GM12864 (cell line): ENCODE measurements around the gene HASPIN.
"Not testable (repeated sequence)": the region's sequence is repeated elsewhere in the genome, so short reads cannot be mapped to it uniquely, and the experiment has no call there.

Experiments used
- DNase-seq: peaks from one replicate; pipeline ENCODE4 v3.0.0-alpha.2; 2011; ENCODE audit warnings: low read depth
- H3K4me3 ChIP-seq: 2 replicates; pipeline ENCODE4 v1.5.1; 2011; ENCODE audit warnings: mild to moderate bottlenecking, low read depth, low read length, control low read depth
- TF ChIP-seq, protein P1 (sequence below): IDR thresholded peaks from 2 replicates; pipeline ENCODE4 v1.5.1; 2011; ENCODE audit warnings: low read depth, mild to moderate bottlenecking, moderate library complexity, low read length, control low read depth, inconsistent platforms; ENCODE audit errors: missing control alignments

HASPIN gene

DNA sequence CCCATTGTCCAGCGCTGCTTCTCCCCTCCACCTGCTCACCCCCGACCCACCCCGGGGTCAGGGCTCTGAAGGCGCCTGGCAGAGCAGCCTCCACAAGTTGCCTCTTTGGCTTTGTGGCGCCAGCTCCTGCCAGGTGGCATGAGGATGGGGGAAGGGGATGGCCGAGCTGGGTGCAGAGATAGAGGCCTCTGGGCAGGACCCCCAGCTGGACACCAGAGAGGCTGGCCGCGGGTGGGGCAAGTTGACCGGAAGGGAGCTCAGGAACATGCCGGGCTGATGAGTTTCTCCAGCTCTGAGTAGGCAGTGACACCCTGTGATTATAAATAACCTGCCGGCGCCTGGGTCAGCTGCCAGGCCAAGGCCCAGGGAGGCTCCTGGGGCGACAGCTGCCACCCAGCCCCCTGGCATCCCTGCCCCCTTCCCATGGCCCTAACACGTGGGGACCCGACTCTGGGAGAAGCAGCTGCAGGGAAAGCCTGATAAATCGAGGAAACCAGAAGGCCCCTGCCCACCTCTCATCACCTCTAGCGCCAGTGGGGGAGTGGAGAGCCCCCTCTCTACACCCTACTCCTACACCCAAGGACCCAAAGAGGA, 28.5 kb upstream of the HASPIN start:
- H3K4me3 ChIP-seq, result peak overlapping the region; percentile 77
- no peak for DNase-seq
- TF ChIP-seq, protein P1, sequence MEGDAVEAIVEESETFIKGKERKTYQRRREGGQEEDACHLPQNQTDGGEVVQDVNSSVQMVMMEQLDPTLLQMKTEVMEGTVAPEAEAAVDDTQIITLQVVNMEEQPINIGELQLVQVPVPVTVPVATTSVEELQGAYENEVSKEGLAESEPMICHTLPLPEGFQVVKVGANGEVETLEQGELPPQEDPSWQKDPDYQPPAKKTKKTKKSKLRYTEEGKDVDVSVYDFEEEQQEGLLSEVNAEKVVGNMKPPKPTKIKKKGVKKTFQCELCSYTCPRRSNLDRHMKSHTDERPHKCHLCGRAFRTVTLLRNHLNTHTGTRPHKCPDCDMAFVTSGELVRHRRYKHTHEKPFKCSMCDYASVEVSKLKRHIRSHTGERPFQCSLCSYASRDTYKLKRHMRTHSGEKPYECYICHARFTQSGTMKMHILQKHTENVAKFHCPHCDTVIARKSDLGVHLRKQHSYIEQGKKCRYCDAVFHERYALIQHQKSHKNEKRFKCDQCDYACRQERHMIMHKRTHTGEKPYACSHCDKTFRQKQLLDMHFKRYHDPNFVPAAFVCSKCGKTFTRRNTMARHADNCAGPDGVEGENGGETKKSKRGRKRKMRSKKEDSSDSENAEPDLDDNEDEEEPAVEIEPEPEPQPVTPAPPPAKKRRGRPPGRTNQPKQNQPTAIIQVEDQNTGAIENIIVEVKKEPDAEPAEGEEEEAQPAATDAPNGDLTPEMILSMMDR, result no peak

DNA sequence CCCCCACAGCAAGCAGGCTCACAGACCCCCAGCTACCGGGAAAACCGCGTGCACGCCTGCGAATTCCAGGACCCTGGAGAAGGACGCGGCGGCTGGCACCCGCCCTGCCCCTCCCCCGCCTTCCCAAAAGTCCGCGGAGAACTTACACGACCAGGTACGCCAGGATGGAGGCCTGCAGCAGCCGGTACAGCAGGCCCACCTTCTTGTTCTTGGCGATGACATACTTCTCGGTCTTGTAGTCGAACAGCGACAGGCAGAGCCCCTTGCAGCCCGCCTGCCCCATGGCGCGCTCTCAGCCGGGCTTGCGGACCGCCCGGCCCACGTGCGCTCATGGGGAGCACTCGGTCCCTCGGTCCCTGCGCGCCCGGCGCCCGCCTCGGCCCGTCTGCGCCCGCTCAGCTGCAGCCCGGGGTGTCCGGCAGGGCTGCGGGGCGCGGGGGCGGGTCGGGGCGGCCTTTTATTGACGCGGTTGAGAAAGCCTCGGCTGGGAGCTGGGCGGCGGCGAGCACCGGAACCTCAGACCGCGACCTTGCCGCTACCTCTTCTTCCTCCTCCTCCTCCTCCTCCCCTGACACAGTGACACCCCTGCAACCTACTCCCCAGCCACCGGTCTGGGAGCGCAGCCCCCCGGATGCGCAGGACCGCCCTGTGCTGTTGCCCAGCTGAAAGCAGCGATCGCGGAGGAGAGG, 27.8 kb upstream of the HASPIN start, which contains the start of gene P2RX5:
TSS of gene P2RX5 (minus strand) at position 433 of the 689 bp plus-strand sequence. CDS start at position 283, 150 bp downstream.
- peak; percentile 59 for DNase-seq
- H3K4me3 ChIP-seq, result peak within 1 kb of the TSS; percentile 77
- TF ChIP-seq, protein P1, result no peak

DNA sequence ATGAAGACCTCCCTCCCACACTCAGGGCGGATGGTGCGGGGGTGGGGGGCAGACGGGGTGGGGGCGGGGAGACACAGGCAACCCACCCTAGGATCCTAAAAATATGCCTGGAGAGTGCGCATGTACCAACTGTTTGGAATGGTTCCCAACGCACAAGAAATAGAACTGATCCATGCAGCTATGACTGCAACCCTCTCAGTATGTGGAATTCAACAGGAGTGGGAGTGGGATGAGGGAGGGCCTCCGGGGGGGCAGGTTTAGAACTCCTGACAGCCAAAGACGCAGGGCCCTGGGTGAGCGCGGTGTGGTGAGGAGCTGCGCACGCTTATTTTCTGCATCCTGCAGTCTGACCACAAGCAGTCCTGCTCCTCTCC, 26.6 kb upstream of the HASPIN start:
- DNase-seq, result no peak
- TF ChIP-seq, protein P1, result no peak
- no peak overlapping the region for H3K4me3 ChIP-seq

DNA sequence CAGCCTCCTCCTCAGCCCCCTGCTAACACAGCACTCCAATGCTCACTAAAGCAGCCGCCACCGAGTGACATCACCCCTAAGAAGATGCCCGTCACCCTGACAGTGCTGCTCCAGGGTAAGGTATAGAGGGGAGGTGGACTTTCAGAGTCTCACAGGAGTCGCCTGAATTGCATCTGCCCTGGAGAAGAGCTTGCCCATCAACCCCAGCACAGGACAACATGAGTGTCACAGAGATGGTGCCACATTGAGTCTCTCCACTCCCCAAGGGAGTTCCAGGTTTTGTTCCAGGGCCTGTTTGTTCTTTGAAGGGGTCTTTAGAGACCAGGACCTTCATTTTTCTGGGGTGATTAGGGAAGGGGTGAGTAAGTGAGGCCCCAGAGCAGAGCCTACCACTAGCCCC, 25.6 kb upstream of the HASPIN start:
- TF ChIP-seq, protein P1, result no peak
- no peak for DNase-seq
- no peak overlapping the region for H3K4me3 ChIP-seq

DNA sequence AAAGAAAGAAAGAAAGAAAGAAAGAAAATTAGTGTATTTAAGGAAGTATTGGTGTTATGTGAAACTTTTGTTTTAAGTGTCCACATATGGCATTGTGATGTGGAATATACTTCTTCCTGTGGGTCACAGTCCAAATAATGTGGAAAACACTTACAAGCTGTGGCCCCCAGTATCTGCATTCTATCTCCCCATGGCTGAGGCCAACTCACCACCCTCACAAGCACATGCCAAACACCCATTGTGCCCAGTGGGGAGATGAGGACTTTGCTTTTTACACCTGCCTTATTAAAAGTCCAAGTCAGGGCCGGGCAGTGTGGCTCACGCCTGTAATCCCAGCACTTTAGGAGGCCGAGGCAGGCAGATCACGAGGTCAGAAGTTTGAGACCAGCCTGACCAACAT, 23.8 kb upstream of the HASPIN start:
- DNase-seq, result no peak
- no peak overlapping the region for H3K4me3 ChIP-seq
- TF ChIP-seq, protein P1, result no peak

DNA sequence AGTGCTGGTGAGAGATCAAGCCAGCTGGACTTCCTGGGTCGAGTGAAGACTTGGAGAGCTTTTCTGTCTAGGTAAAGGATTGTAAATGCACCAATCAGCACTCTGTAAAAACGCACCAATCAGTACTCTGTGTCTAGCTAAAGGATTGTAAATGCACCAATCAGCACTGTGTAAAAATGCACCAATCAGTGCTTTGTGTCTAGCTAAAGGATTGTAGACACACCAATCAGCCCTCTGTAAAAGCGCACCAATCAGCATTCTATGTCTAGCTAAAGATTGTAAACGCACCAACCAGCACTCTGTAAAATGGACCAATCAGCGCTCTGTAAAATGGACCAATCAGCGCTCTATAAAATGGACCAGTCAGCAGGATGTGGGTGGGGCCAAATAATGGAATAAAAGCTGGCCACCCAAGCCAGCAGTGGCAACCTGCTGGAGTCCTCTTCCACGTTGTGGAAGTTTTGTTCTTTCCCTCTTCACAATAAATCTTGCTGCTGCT, 21.6 kb upstream of the HASPIN start:
- not testable (repeated sequence) for H3K4me3 ChIP-seq, DNase-seq

DNA sequence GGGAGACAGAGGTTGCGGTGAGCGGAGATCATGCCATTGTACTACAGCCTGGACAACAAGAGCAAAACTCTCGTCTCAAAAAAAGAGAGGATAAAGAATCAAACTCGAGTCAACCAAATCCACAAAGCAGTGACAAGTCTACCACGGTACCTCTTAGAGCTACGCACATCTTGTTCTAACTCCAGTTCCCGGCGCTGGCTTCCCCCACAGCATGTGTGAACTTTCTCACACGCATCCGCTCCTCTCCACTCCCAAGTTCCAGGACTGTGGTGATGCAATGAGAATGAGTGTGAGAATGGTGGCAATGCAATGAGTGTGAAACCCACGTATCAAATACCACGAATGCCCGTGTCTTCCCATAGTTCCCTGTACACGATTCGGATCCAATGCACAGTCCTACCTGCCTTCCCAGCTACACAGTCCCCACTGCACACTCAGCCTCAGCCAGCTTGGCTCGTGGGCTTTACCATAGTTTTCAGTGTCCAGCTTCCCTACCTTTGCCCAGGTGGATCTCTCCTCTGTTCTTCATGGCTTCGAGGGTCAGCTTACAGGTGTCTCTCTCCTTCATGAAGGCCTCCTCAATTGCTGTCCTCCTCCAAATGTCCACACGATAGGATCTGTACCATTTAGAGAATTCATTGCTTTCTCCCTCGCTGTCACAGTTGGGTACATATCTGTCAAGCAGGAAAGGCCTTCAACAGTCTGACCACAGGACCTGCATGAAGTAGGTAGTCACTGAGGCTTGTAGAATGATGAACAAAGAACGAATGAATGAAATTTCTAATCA, 18.6 kb upstream of the HASPIN start:
- DNase-seq, result no peak
- TF ChIP-seq, protein P1, result no peak
- H3K4me3 ChIP-seq, result no peak overlapping the region

DNA sequence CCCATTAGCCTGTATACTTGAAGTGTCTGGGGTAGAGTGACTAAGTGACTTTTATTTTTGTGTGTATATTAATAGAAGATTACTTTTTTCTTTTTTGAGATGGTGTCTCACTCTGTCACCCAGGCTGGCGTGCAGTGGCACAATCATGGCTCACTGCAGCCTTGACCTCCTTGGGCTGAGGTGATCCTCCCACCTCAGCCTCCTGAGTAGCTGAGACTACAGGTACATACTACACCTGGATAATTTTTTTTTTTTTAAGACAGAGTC, 18.1 kb upstream of the HASPIN start:
- not testable (repeated sequence) for H3K4me3 ChIP-seq, DNase-seq
